K562 (cell line): Measurements from ENCODE around the gene AK5. TPM values are rescaled to one million over a fixed set of nuclear protein-coding genes. Genes with fewer than 3 reads are reported as not detected.

ENCODE experiments used
- ATAC-seq: fragments of 200-7000 bp; cut with Tn5 transposase; 3 replicates; pipeline ENCODE4 v1.9.1; 2020; ENCODE audit warnings: moderate library complexity
- BruUV-seq: library from RNA; stranded (reverse); fragments of 400-500 nt; replicated peaks from 2 replicates; lab custom pipeline; 2021; lab: Mats Ljungman, UMichigan
- CTCF ChIA-PET: fragments of 300-600 bp; formaldehyde crosslinking; extraction: SDS; loops from one replicate; lab custom pipeline; 2021; ENCODE audit warnings: low intra/inter-chr PET ratio; lab: Yijun Ruan, JAX
- POLR2A ChIA-PET: fragments of 300-600, 350-650 bp; sonication (Branson Sonifier 250); formaldehyde crosslinking; extraction: SDS; loops from one replicate; lab custom pipeline; 2021; ENCODE audit warnings: antibody characterized with exemption, inconsistent platforms; lab: Yijun Ruan, JAX
- DNase-seq, 4 experiments: peaks; one replicate each; pipeline versions ENCODE4 v3.0.0 to v3.0.0-alpha.2; 2011 to 2018; ENCODE audit warnings: low spot score in 3 of 4, mixed read lengths in 3 of 4; ENCODE audit errors: extremely low read depth in 1 of 4
- FAIRE-seq: peaks from 2 replicates; lab custom pipeline; 2011; peaks lifted over from hg19 to GRCh38; lab: Jason Lieb, UNC
- H2AFZ ChIP-seq: 2 replicates; pipeline ENCODE4 v1.6.0; 2011; ENCODE audit warnings: low read depth, low read length, control low read depth, inconsistent platforms
- H3K27ac ChIP-seq: fragments of 200-600 bp; 3 replicates; pipeline ENCODE4 v1.8.0; 2011; ENCODE audit warnings: low read depth, mild to moderate bottlenecking, control low read depth, inconsistent platforms, low read length, moderate library complexity, mixed read lengths; ENCODE audit errors: extremely low read depth
- H3K27me3 ChIP-seq, 2 experiments: fragments of 300-600 bp in 1 of 2; 2 replicates in 1 of 2; 3 replicates in 1 of 2; pipeline versions ENCODE4 v1.6.0 to v1.8.0; 2011; ENCODE audit warnings: inconsistent platforms in 2 of 2, low read length in 2 of 2, mild to moderate bottlenecking in 1 of 2, mixed read lengths in 1 of 2, moderate library complexity in 1 of 2; ENCODE audit not compliant: control insufficient read depth in 2 of 2, insufficient read depth in 2 of 2
- H3K36me3 ChIP-seq: fragments of 300-600 bp; 3 replicates; pipeline ENCODE4 v1.8.0; 2011; ENCODE audit warnings: mild to moderate bottlenecking, low read length, inconsistent platforms; ENCODE audit not compliant: control insufficient read depth, insufficient read depth
- H3K4me1 ChIP-seq, 2 experiments: fragments of 200-600 bp in 1 of 2; replicated peaks in 1 of 2; 2 replicates in 1 of 2; 3 replicates in 1 of 2; pipeline versions ENCODE4 v1.5.1 to v1.8.0; 2011; ENCODE audit warnings: inconsistent platforms in 2 of 2, low read length in 2 of 2, mild to moderate bottlenecking in 1 of 2, mixed read lengths in 1 of 2, moderate library complexity in 1 of 2; ENCODE audit not compliant: control insufficient read depth in 2 of 2, insufficient read depth in 2 of 2
- H3K4me2 ChIP-seq: 2 replicates; pipeline ENCODE4 v1.6.1; 2011; ENCODE audit warnings: low read length, control low read depth, inconsistent platforms, mixed read lengths; ENCODE audit not compliant: insufficient read depth
- H3K4me3 ChIP-seq: fragments of 200-600 bp; sonication (generic), shearing (Covaris generic); 2 replicates; pipeline ENCODE4 v1.5.1; 2016; ENCODE audit warnings: control low read depth, inconsistent platforms
- H3K79me2 ChIP-seq: fragments of 200-600 bp; 3 replicates; pipeline ENCODE4 v1.8.0; 2011; ENCODE audit warnings: low read length, inconsistent platforms; ENCODE audit not compliant: control insufficient read depth, insufficient read depth
- H3K9ac ChIP-seq, 2 experiments: 2 replicates each; pipeline versions ENCODE4 v1.6.0 to v1.6.1; 2011; ENCODE audit warnings: low read depth in 2 of 2, low read length in 2 of 2, control low read depth in 1 of 2, inconsistent platforms in 1 of 2, mild to moderate bottlenecking in 1 of 2, mixed read lengths in 1 of 2; ENCODE audit not compliant: insufficient read depth in 1 of 2
- H3K9me1 ChIP-seq: one replicate; pipeline ENCODE4 v1.6.0; 2011; ENCODE audit warnings: inconsistent platforms, mild to moderate bottlenecking, low read length, moderate library complexity; ENCODE audit not compliant: control insufficient read depth, insufficient read depth
- H3K9me3 ChIP-seq: replicated peaks from 2 replicates; pipeline ENCODE4 v1.5.1; 2011; ENCODE audit warnings: low read depth, low read length, inconsistent platforms; ENCODE audit not compliant: control insufficient read depth, insufficient read depth
- H4K20me1 ChIP-seq: replicated peaks from 2 replicates; pipeline ENCODE4 v1.6.1; 2011; ENCODE audit warnings: low read length, inconsistent platforms, mixed read lengths; ENCODE audit not compliant: control insufficient read depth, insufficient read depth
- BRD9 ChIP-seq: fragments of 450-650 bp; IDR thresholded peaks from 2 replicates; pipeline ENCODE4 v1.6.1; 2018; ENCODE audit warnings: low read depth; ENCODE audit not compliant: partially characterized antibody
- DMBX1 ChIP-seq: fragments of 250-450 bp; sonication (Bioruptor Pico); IDR thresholded peaks from 2 replicates; pipeline ENCODE4 v1.8.0; 2022; ENCODE audit warnings: inconsistent platforms, mild to moderate bottlenecking, moderate library complexity, borderline replicate concordance
- ETV1 ChIP-seq: fragments of 450-650 bp; conservative IDR thresholded peaks from 2 replicates; pipeline ENCODE4 v1.6.1; 2016; ENCODE audit warnings: missing genetic modification characterization, control low read depth, low read depth, missing compliant biosample characterization
- HDGF ChIP-seq: fragments of 450-650 bp; IDR thresholded peaks from 2 replicates; pipeline ENCODE4 v1.6.1; 2016
- NKRF ChIP-seq: fragments of 450-650 bp; IDR thresholded peaks from 2 replicates; pipeline ENCODE4 v1.6.1; 2016; ENCODE audit warnings: borderline replicate concordance
- NR2C2 ChIP-seq, 2 experiments: fragments of 200-800 bp in 1 of 2; sonication (Bioruptor generic) in 1 of 2; sonication (generic) in 1 of 2; formaldehyde crosslinking in 1 of 2; IDR thresholded peaks; 2 replicates each; pipeline versions ENCODE4 v1.6.1 to v1.8.0; 2016 to 2022; ENCODE audit warnings: mild to moderate bottlenecking in 1 of 2, missing compliant biosample characterization in 1 of 2, missing genetic modification characterization in 1 of 2, missing genetic modification reagents in 1 of 2
- RBM25 ChIP-seq: fragments of 200-400 bp; formaldehyde crosslinking; IDR thresholded peaks from 2 replicates; pipeline ENCODE4 v1.6.1; 2018; ENCODE audit warnings: low read length, low read depth, moderate library complexity; ENCODE audit not compliant: severe bottlenecking
- REST ChIP-seq, 2 experiments: fragments of 450-650 bp; formaldehyde crosslinking in 1 of 2; IDR thresholded peaks; 2 replicates each; pipeline versions ENCODE4 v1.4.0 to v1.6.1; 2014 to 2020; ENCODE audit warnings: mild to moderate bottlenecking in 2 of 2, borderline replicate concordance in 1 of 2, low read depth in 1 of 2
- STAT5A ChIP-seq: IDR thresholded peaks from 2 replicates; pipeline ENCODE4 v1.6.1; 2012; ENCODE audit warnings: low read length, inconsistent platforms, borderline replicate concordance
- ZNF133 ChIP-seq: fragments of 250-450 bp; sonication (Bioruptor Pico); IDR thresholded peaks from 2 replicates; pipeline ENCODE4 v1.4.0; 2020; ENCODE audit warnings: mild to moderate bottlenecking
- ZNF134 ChIP-seq: fragments of 250-450 bp; sonication (Bioruptor Pico); conservative IDR thresholded peaks from 2 replicates; pipeline ENCODE4 v1.4.0; 2020
- ZNF717 ChIP-seq: fragments of 250-450 bp; sonication (Bioruptor Pico); IDR thresholded peaks from 2 replicates; pipeline ENCODE4 v1.5.0; 2021
- WGBS: fragments of 100-300 bp; shearing (Covaris generic); methylation state at CpG from one replicate; pipeline ENCODE4 v1.1.6; 2016; ENCODE audit warnings: low coverage, mixed read lengths; ENCODE audit not compliant: insufficient coverage; ENCODE audit errors: missing lambda C conversion rate; 5-methylcytosine and 5-hydroxymethylcytosine counted together
- in situ Hi-C: fragments of 300-500 bp; cut with MboI; formaldehyde crosslinking; loops from 4 replicates; pipeline ENCODE4 v1.15.0; 2018; ENCODE audit warnings: inconsistent platforms, mixed read lengths
- intact Hi-C: fragments of 100-400 bp; cut with micrococcal nuclease; formaldehyde crosslinking; loops from 2 replicates; pipeline ENCODE4 v1.14.2; 2022
- polyA plus RNA-seq, 8 experiments: library from polyadenylated mRNA; depleted of rRNA in 4 of 8; stranded (reverse) in 5 of 8; unstranded in 3 of 8; fragments of >200 nt; fragmentation: Nextera tagmentation in 2 of 8; fragmentation: Illumina TruSeq in 1 of 8; extraction: Ambion mirVana in 2 of 8; extraction: Trizol in 1 of 8; gene quantifications; 2 replicates each; pipeline versions ENCODE4 v1.2.1 to v1.2.3, GENCODE V29; 2011 to 2014; ENCODE audit warnings: inconsistent platforms in 1 of 8, missing spikeins in 1 of 8
- total RNA-seq, 7 experiments: library from RNA; depleted of rRNA in 6 of 7; stranded (reverse); fragments of >200 nt in 6 of 7; fragmentation: Illumina TruSeq in 2 of 7; extraction: Trizol in 2 of 7; gene quantifications; 2 replicates each; pipeline versions ENCODE4 v1.2.1 to v1.2.3, GENCODE V29; 2011 to 2021; ENCODE audit warnings: low replicate concordance in 1 of 7

The AK5 gene
- total and polyA plus RNA-seq, 9 of the 15 experiments (the other 6 are each of a cell fraction or from before 2014, with no cell fraction given) = 0.06 TPM; not detected in 8

- Histone ChIP-seq H3K9ac (no peak overlapping the region), H3K79me2 (no peaks in the 10 kb centered on the region), H3K9me1 (no peaks in the 10 kb centered on the region), H3K9me3 (no peaks in the 10 kb centered on the region), H3K36me3 (no peaks in the 10 kb centered on the region), H3K4me2 (no peak overlapping the region), H3K27me3 (peaks cover 0 to 11% of the 10 kb centered on the region in 2 experiments; a peak in 1 of 5 replicates), H3K27ac (no peak overlapping the region), H2AFZ (no peak overlapping the region), H4K20me1 (no peaks in the 10 kb centered on the region), H3K4me3 (no peak overlapping the region), H3K4me1 (peaks cover 0 to 4% of the 10 kb centered on the region in 2 experiments; a peak in 2 of 5 replicates)
- POLR2A ChIA-PET = interaction anchor here (1.1 to 1.2 kb wide), 2 partner anchors 17 to 287 kb away, joined by 3 read pairs; no protein-coding TSS in a partner anchor
- DNase-seq (no peak), FAIRE-seq (no peak), ATAC-seq (peak; percentile 9; the same call in 2 of the 3 replicates)
- intact Hi-C loops = loop anchor here (10.0 kb wide), 1 partner anchor 366 kb away; no protein-coding TSS in a partner anchor
- BruUV-seq = no TSS peak
- WGBS = 6% methylated on average over 7 of the region's 7 CpGs
- in situ Hi-C loops = no loop called here
- CTCF ChIA-PET = no interaction called here
- TF ChIP-seq ZNF133 (CRISPR knock-in tag) = no peak
- TF ChIP-seq RBM25 = no peak
- no peak for TF ChIP-seq ZNF134
- no peak for TF ChIP-seq ZNF717 (CRISPR knock-in tag)
- TF ChIP-seq BRD9 = no peak
- no peak for TF ChIP-seq NKRF
- no peak for TF ChIP-seq ETV1
- TF ChIP-seq REST (IDR thresholded peaks at IDR 0.05; ENCODE audit: borderline replicate concordance) = no peak
- TF ChIP-seq REST (CRISPR knock-in tag; IDR thresholded peaks at IDR 0.05; ENCODE audit: low read depth) = no peak
- no peak for TF ChIP-seq HDGF
- no peak for TF ChIP-seq STAT5A
- TF ChIP-seq NR2C2 (CRISPR knock-in tag; IDR thresholded peaks at IDR 0.05) = no peak
- no peak for TF ChIP-seq NR2C2 (tag; IDR thresholded peaks at IDR 0.05)
- TF ChIP-seq DMBX1 (CRISPR knock-in tag) = no peak
These were observed 257.2 kb downstream of the AK5 start for GRCh38 chr1:77538956-77539518.
